GM12878 (cell line): ENCODE data around the gene DEPDC7. TPM values are rescaled to one million over a fixed set of nuclear protein-coding genes. Genes with fewer than 3 reads are reported as not detected.

ENCODE experiments used
- ATAC-seq: fragments of 200-7000 bp; cut with Tn5 transposase; 3 replicates; pipeline ENCODE4 v1.9.1; 2020; ENCODE audit warnings: mild to moderate bottlenecking, moderate library complexity
- BruUV-seq: library from RNA; stranded (reverse); fragments of 400-500 nt; replicated peaks from 2 replicates; lab custom pipeline; 2021; lab: Mats Ljungman, UMichigan
- CTCF ChIA-PET: fragments of 300-600 bp; sonication (Branson Sonifier 250); formaldehyde crosslinking; extraction: SDS; loops from one replicate; lab custom pipeline; 2021; ENCODE audit warnings: inconsistent platforms; lab: Yijun Ruan, JAX
- POLR2A ChIA-PET: fragments of 350-600 bp; formaldehyde crosslinking; extraction: SDS; loops from one replicate; lab custom pipeline; 2021; ENCODE audit warnings: inconsistent platforms; lab: Charles Lee
- RAD21 ChIA-PET: fragments of 300-600 bp; sonication (Branson Sonifier 250); formaldehyde crosslinking; loops from one replicate; lab custom pipeline; 2023; ENCODE audit warnings: antibody characterized with exemption; ENCODE audit not compliant: unreplicated experiment; lab: Charles Lee
- SMC1A ChIA-PET: fragments of 300-600 bp; sonication (Branson Sonifier 250); formaldehyde crosslinking; loops from one replicate; lab custom pipeline; 2023; ENCODE audit not compliant: unreplicated experiment, uncharacterized antibody; lab: Charles Lee
- DNase-seq: peaks from one replicate; pipeline ENCODE4 v3.0.0-alpha.2; 2011; ENCODE audit warnings: low read depth, low spot score
- FAIRE-seq: peaks from 3 replicates; lab custom pipeline; 2011; peaks lifted over from hg19 to GRCh38; lab: Jason Lieb, UNC
- H2AFZ ChIP-seq: 2 replicates; pipeline ENCODE4 v1.6.0; 2011; ENCODE audit warnings: low read depth, low read length, control low read depth; ENCODE audit not compliant: control insufficient read depth
- H3K27ac ChIP-seq: 2 replicates; pipeline ENCODE4 v1.5.1; 2011; ENCODE audit warnings: control low read depth; ENCODE audit not compliant: control insufficient read depth, insufficient read depth
- H3K27me3 ChIP-seq, 2 experiments: replicated peaks in 1 of 2; 2 replicates each; pipeline versions ENCODE4 v1.6.0 to v1.6.1; 2011; ENCODE audit warnings: low read length in 1 of 2; ENCODE audit not compliant: control insufficient read depth in 2 of 2, insufficient read depth in 2 of 2
- H3K36me3 ChIP-seq, 2 experiments: 2 replicates each; pipeline ENCODE4 v1.5.1; 2011; ENCODE audit warnings: low read length in 1 of 2; ENCODE audit not compliant: control insufficient read depth in 2 of 2, insufficient read depth in 2 of 2
- H3K4me1 ChIP-seq: 2 replicates; pipeline ENCODE4 v1.6.1; 2011; ENCODE audit warnings: mild to moderate bottlenecking, low read length, moderate library complexity, mixed read lengths; ENCODE audit not compliant: control insufficient read depth, insufficient read depth
- H3K4me2 ChIP-seq: 2 replicates; pipeline ENCODE4 v1.6.0; 2011; ENCODE audit warnings: control low read depth; ENCODE audit not compliant: control insufficient read depth, insufficient read depth
- H3K4me3 ChIP-seq: fragments of 200-600 bp; sonication (generic); 2 replicates; pipeline ENCODE4 v1.5.1; 2016
- H3K79me2 ChIP-seq: 2 replicates; pipeline ENCODE4 v1.6.0; 2011; ENCODE audit warnings: low read length; ENCODE audit not compliant: control insufficient read depth, insufficient read depth
- H3K9ac ChIP-seq: 2 replicates; pipeline ENCODE4 v1.8.0; 2011; ENCODE audit warnings: low read length, control low read depth, mixed read lengths; ENCODE audit not compliant: control insufficient read depth, insufficient read depth
- H3K9me3 ChIP-seq: replicated peaks from 3 replicates; pipeline ENCODE4 v1.5.1; 2011; ENCODE audit warnings: mild to moderate bottlenecking, low read length; ENCODE audit not compliant: control insufficient read depth, insufficient read depth
- H4K20me1 ChIP-seq: 2 replicates; pipeline ENCODE4 v1.6.0; 2011; ENCODE audit not compliant: control insufficient read depth, insufficient read depth
- CEBPB ChIP-seq, 2 experiments: fragments of 150-350 bp in 1 of 2; IDR thresholded peaks; 2 replicates each; pipeline ENCODE4 v1.6.1; 2012 to 2014; ENCODE audit warnings: low read depth in 2 of 2, low read length in 2 of 2, borderline replicate concordance in 1 of 2, inconsistent platforms in 1 of 2
- MTA3 ChIP-seq: IDR thresholded peaks from 2 replicates; pipeline ENCODE4 v1.6.1; 2012; ENCODE audit warnings: low read length, inconsistent platforms, borderline replicate concordance
- RAD51 ChIP-seq: fragments of 450-650 bp; IDR thresholded peaks from 2 replicates; pipeline ENCODE4 v1.6.1; 2016; ENCODE audit warnings: moderate library complexity, mild to moderate bottlenecking, inconsistent platforms
- RELB ChIP-seq: fragments of 450-650 bp; IDR thresholded peaks from 2 replicates; pipeline ENCODE4 v1.6.1; 2017; ENCODE audit warnings: low read depth, mild to moderate bottlenecking, moderate library complexity
- TCF12 ChIP-seq: IDR thresholded peaks from 2 replicates; pipeline ENCODE4 v1.6.1; 2011; ENCODE audit warnings: low read depth, mild to moderate bottlenecking, low read length
- ZNF622 ChIP-seq: fragments of 450-650 bp; IDR thresholded peaks from 2 replicates; pipeline ENCODE4 v1.6.1; 2017; ENCODE audit warnings: mild to moderate bottlenecking, inconsistent platforms
- WGBS: methylation state at CpG from one replicate; pipeline ENCODE4 v1.1.6; 2016; ENCODE audit warnings: low lambda C conversion rate; ENCODE audit not compliant: insufficient replicate concordance, insufficient coverage; ENCODE audit errors: missing lambda C conversion rate; 5-methylcytosine and 5-hydroxymethylcytosine counted together
- in situ Hi-C: fragments of 300-500 bp; cut with MboI; formaldehyde crosslinking; loops from 9 replicates; pipeline ENCODE4 v1.14.3; 2018; ENCODE audit warnings: mixed read lengths
- intact Hi-C: fragments of 100-400 bp; cut with micrococcal nuclease; formaldehyde crosslinking; loops from one replicate; pipeline ENCODE4 v1.14.2; 2022; ENCODE audit not compliant: unreplicated experiment
- polyA plus RNA-seq, 11 experiments: library from polyadenylated mRNA; depleted of rRNA in 4 of 11; unstranded in 6 of 11; stranded (reverse) in 5 of 11; fragments of >200 nt; fragmentation: Nextera tagmentation in 4 of 11; fragmentation: Illumina TruSeq in 1 of 11; extraction: Ambion mirVana in 4 of 11; extraction: Trizol in 1 of 11; gene quantifications; 1 replicate in 1 of 11; 2 replicates in 10 of 11; pipeline versions ENCODE4 v1.2.1 to v1.2.3, GENCODE V29; 2011 to 2016; ENCODE audit warnings: inconsistent platforms in 2 of 11, missing spikeins in 2 of 11, low read depth in 1 of 11
- total RNA-seq, 4 experiments: library from RNA; depleted of rRNA in 3 of 4; stranded (reverse); fragments of >200 nt in 3 of 4; fragmentation: Illumina TruSeq in 1 of 4; extraction: Trizol in 1 of 4; gene quantifications; 2 replicates each; pipeline versions ENCODE4 v1.2.1 to v1.2.3, GENCODE V29; 2013 to 2021
- TF ChIP-seq, protein P1 (sequence below): IDR thresholded peaks from 2 replicates; pipeline ENCODE4 v1.6.1; 2011; ENCODE audit warnings: borderline replicate concordance, low read depth, mild to moderate bottlenecking, moderate library complexity, mixed read lengths, low read length; ENCODE audit not compliant: insufficient read depth; ENCODE audit errors: extremely low read length

DEPDC7 gene
- total and polyA plus RNA-seq, 10 of the 15 experiments (the other 5 are each of a cell fraction or from before 2014, with no cell fraction given) = 0.06 to 1.1 (median 0.49) TPM

GRCh38 chr11:33067294-33067693 lies 51.6 kb downstream of the DEPDC7 start:
- H3K36me3 ChIP-seq = peaks cover 6 to 8% of the 10 kb centered on the region in 2 experiments
- H3K9me3 ChIP-seq = no peaks in the 10 kb centered on the region
- RAD21 ChIA-PET = interaction anchor here (0.9 to 5.1 kb wide), 3 partner anchors 105 to 261 kb away, joined by 3 to 144 read pairs (median 4); no protein-coding TSS in a partner anchor
- no peak overlapping the region for H3K27ac ChIP-seq
- intact Hi-C loops (no loop called here), in situ Hi-C loops (loop anchor here (10.0 kb wide), 1 partner anchor 262 kb away; no protein-coding TSS in a partner anchor)
- H2AFZ ChIP-seq = no peak overlapping the region
- no peaks in the 10 kb centered on the region for H3K79me2 ChIP-seq
- H3K4me1 ChIP-seq = peaks cover 30% of the 10 kb centered on the region
- TSS peak; percentile 35 for BruUV-seq
- CTCF ChIA-PET = interaction anchor here (1.0 to 10.8 kb wide), 6 partner anchors 29 to 258 kb away, joined by 3 to 144 read pairs (median 44); no protein-coding TSS in a partner anchor
- SMC1A ChIA-PET = interaction anchor here (7.6 to 11.0 kb wide), 2 partner anchors 100 to 109 kb away, joined by 72 to 141 read pairs; no protein-coding TSS in a partner anchor
- 79% methylated on average over 3 of the region's 3 CpGs for WGBS
- TF ChIP-seq TCF12 = no peak
- no peak for TF ChIP-seq MTA3
- no peak for TF ChIP-seq RAD51
- TF ChIP-seq, protein P1, sequence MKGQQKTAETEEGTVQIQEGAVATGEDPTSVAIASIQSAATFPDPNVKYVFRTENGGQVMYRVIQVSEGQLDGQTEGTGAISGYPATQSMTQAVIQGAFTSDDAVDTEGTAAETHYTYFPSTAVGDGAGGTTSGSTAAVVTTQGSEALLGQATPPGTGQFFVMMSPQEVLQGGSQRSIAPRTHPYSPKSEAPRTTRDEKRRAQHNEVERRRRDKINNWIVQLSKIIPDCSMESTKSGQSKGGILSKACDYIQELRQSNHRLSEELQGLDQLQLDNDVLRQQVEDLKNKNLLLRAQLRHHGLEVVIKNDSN = no peak
- TF ChIP-seq CEBPB (IDR thresholded peaks at IDR 0.05; ENCODE audit: borderline replicate concordance in 1 of 2, low read depth in 2 of 2, low read length in 2 of 2) = no peak
- TF ChIP-seq ZNF622 = no peak
- TF ChIP-seq RELB = no peak
- H3K27me3 ChIP-seq = no peaks in the 10 kb centered on the region
- no peak overlapping the region for H3K9ac ChIP-seq
- FAIRE-seq (no peak), DNase-seq (no peak), ATAC-seq (no peak)
- H3K4me2 ChIP-seq = no peak overlapping the region
- H3K4me3 ChIP-seq = no peak overlapping the region
- no peaks in the 10 kb centered on the region for H4K20me1 ChIP-seq
- POLR2A ChIA-PET = no interaction called here
